GM04503 (cell line): ENCODE data around the gene OBSCN.
"Not testable (repeated sequence)": the region's sequence is repeated elsewhere in the genome, so short reads cannot be mapped to it uniquely, and the experiment has no call there.

Source experiments
- DNase-seq: peaks from one replicate; pipeline ENCODE4 v3.0.0-alpha.2; 2012; ENCODE audit warnings: low read depth

OBSCN gene

GRCh38 chr1:228172591-228173527 is 35.0 kb upstream of the OBSCN start:
- no peak for DNase-seq

DNA sequence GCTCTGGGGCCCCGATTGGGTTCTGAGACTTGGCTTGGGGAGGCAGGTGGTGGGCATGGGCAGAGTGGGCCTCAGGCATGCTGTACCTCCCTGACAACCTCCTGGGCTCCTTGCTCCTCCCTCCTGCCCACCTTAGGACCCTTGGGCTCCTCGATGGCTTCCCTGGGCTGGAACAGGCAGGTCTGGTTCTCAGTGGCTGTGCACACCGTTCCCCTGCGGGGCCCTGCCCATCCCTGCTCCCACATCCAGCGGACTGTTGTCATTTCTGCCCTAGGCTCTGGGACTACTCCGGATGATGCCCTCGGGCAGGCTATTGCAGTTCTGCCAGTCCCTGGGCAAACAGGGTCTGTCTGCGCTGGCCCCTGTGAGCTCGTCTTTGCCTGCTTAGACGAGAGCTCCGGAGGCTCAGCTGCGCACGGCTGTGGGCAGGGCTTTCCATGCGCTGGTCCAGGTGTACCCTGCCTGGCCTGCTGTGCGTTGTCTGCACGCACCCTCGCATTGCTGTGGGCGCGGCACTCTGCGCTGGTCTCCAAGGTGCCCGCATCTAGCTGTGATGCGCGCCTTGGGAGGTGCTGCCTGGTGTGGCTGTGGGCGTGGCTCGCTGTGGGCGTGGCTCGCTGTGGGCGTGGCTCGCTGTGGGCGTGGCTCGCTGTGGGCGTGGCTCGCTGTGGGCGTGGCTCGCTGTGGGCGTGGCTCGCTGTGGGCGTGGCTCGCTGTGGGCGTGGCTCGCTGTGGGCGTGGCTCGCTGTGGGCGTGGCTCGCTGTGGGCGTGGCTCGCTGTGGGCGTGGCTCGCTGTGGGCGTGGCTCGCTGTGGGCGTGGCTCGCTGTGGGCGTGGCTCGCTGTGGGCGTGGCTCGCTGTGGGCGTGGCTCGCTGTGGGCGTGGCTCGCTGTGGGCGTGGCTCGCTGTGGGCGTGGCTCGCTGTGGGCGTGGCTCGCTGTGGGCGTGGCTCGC is 34.0 kb upstream of the OBSCN start:
- not testable (repeated sequence) for DNase-seq

DNA sequence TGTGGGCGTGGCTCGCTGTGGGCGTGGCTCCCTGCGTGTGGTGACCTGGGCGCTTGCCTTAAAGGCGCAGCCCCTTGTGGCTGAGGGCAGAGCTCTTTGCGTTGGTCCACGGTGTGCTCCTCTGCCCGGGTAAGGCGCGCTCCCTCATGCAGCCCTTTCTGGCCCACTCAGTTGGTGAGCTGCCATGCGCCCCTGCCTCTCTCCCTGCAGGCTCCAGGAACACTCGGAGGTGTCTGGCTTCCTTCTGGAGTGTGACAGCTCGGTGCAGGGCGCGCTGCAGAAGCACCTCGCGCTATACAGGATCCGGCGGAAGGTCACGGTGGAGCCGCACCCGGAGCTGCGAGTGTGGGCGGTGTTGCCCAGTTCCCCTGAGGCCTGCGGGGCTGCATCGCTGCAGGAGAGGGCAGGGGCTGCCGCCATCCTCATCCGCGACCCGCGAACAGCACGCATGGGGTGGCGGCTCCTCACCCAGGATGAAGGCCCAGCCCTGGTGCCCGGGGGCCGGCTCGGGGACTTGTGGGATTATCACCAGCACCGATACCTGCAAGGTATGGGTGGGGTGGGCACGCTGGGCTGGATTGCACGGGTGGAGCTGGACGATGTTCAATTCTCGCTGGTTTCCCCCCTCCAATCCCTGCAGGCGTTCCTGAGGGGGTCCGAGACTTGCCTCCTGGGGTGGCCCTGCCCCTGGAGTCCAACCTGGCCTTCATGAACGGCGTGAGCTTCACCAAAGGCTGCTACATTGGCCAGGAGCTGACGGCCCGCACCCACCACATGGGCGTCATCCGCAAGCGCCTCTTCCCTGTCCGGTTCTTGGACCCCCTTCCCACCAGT is 33.1 kb upstream of the OBSCN start:
- DNase-seq: no peak

DNA sequence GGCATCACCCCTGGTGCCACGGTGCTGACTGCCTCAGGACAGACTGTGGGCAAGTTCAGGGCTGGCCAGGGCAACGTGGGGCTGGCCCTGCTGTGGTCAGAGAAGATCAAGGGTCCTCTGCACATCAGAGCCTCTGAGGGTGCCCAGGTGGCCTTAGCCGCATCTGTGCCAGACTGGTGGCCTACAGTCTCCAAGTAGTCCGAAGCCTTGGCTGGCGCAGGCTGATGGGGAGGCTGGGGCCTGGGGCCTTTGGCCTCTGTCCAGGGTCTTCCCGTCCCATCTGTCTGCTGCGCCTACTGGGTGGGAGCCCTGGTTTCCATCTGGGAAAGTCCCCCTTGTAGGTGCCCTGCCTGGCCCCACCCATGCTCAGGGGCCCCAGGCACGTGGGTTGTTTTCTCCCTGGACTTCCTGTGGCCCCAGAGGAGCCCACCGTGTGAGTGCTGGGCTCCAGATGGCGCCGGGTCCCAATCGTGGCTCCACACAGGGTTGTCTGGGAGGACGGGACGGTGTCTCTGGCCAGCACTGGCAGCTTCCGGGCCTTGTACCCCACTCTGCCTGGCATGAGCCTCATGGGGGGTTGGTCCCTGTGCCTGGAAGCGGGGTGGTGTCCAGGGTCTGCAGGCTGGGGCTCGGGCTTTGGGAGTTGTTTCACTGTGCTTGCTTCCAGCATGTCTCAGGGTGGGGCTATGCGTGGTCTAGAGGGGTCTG is 32.4 kb upstream of the OBSCN start:
- no peak for DNase-seq

- DNase-seq: no peak
Observed at GRCh38 chr1:228176024-228176395, 31.8 kb upstream of the OBSCN start.

- DNase-seq: no peak
Observed at GRCh38 chr1:228176461-228177182, 31.2 kb upstream of the OBSCN start.

DNA sequence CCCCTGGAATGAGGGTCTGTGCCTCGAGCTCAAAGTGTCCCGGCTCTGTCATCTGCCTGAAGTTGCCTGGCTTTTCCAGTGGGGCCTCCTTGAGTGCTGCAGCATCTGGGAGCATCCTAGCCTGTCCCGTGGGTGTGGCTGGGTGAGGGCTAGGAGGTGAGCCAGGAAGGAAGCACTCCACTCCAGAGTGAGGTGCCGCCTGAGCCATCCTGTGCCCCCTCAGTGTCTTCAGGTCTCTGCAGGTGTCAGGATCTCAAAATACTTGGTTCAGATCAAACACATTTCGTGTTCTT is 30.7 kb upstream of the OBSCN start:
- DNase-seq: no peak

DNA sequence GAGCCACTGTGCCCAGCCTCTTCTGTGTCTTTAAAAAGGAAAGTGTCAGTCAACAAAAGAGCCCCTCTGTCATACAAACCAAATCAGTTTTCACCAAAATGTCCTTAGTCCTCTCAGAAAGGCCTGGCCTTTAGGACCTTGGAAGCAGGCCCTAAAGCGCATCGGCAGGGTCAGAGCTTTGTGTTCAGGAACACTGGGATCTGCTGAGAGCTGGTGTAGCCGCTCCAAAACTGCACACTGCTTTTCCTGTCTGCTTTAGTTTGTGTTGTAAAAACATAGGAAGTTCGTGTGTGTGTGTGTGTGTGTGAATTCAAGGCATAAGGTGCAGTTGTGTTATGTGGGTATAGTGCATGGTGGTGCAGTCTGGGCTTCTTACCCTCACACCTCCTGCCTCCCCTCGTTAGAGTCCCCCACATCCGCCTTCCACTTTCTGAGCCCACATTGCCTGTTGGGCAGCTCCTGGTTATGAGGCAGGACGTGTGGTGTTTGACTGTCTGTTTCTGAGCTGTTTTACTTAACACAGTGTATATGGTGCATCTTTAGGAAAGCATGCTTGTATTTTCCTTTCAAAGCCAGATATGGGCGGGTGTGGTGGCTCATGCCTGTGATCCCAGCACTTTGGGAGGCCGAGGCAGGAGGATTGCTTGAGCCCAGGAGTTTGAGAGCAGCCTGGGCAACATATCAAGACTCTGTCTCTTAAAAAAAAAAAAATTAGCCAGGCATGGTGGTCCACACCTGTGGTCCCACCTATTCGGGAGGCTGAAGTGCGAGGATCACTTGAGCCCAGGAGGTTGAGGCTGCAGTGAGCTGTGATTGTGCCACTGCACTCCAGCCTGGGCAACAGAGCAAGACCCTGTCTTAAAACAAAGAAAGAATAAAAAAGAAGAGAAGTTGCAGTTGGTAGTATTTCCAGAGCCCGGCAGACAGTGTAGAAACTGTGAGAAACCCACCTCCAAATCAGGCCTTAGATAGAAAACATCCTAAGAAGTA is 29.8 kb upstream of the OBSCN start:
- DNase-seq: no peak

DNA sequence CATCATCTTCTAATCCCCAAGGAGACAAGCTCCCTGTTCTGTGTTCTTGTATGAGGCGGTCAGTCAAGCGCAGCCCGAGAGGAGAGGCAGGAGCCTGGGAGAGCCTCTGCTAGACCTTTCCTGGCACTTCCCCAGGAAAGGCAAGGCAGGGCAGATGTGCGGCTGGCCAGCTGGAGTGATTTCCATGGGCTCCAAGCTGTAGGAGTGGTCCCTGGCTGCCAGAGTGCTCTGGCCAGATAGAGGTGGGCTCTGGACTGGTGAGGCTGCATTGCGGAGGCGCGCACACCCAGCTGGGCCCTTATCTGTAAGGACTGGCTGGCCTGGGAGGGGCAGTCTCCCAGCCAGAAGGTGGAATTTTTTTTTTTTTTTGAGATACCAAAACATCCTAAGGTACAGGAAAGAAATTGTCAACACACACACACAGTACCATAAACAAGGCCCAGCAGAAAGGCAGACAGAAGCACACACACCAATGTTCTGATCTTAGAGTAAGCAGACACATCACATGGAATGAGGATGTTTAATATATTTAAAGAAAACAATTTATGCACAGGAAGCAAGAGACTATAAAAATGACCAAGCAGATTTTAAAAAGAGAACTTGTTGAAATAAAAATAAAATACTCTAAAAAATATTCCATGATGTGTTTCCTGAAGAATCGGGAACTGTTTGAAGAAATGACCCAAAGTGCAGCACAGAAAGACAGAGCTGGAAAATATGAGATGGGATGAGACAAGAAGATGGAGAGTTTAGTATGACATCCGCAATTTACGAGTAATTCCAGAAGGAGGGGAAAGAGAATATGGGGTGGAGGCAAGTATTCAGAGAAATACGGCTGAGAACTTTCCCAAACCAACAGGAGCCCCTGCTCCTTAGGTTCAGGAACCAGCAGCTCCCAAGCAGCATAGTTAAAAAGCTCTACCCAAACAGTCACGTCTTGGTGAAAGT is 28.8 kb upstream of the OBSCN start:
- no peak for DNase-seq

DNA sequence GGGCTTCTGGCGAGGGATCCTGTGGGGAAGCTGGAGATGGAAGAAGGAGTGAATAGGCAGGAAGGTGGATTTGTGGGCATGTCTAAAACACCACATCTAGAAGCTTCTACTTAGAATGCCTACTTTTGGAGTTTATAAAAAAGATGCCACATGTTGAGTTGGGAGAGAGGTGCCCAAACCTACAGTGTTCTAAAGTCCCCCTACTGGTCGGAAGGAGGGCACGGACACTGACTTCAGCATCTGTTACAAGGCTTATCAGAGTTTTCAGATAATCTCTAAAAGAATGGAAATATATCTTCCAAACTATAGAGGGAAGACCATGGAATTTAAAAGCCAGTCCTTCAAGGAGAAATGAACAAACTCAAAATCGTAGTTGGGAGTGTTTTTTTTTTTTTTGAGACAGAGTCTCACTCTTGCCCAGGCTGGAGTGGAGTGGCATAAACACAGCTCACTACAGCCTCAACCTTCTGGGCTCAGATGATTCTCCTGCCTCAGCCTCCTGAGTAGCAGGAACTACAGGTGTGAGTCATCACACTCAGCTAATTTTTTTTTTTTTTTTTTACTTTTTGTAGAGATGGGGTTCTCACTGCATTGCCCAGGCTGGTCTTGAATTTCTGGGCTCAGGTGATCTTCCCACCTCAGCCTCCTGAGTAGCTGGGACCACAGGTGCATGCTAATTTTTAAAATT is 27.4 kb upstream of the OBSCN start:
- no peak for DNase-seq

GRCh38 chr1:228180959-228181644 is 26.7 kb upstream of the OBSCN start:
- no peak for DNase-seq

DNA sequence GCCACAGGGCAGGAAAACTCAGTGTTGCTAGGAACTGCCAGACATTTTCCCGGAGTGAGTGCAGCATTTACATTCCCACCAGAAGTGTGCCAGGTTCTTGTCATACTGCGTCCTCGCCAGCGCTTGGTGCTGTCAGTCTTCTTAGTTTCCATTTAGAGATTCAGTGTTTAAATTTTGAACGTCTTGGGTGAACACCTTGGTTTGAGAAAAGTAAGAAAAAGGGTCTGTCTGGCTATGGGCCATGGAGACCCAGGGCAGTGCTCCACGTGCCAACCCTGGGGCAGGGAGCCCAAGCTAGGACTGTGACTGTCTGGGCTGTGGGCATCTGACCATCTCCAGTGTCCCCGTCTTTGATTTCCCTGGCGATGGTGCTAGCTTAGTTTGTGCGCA is 26.2 kb upstream of the OBSCN start:
- DNase-seq: no peak

DNA sequence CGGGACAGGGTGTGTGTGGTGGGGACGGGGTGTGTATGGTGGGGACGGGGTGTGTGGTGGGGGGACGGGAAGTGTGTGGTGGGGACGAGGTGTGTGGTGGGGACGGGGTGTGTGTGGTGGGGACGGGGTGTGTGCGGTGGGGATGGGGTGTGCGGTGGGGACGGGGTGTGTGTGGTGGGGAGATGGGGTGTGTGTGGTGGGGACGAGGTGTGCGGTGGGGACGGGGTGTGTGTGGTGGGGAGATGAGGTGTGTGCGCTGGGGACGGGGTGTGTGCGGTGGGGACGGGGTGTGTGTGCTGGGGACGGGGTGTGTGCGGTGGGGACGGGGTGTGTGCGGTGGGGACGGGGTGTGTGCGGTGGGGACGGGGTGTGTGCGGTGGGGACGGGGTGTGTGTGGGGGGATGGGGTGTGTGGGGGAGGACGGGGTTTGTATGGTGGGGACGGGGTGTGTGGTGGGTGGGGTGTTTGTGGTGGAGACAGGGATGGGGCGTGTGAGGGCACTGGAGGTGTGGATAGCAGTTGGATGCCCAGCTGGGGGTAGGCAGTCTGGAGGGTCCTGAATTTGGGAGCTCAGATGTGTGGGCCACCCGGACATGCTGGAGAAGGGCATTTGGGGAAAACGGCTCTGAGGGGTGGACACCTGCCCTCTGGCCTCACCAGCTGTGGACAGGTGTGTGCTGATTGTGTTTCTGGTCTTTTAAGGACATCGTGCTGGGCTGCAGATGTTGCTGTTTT is 25.4 kb upstream of the OBSCN start:
- DNase-seq: no peak

DNA sequence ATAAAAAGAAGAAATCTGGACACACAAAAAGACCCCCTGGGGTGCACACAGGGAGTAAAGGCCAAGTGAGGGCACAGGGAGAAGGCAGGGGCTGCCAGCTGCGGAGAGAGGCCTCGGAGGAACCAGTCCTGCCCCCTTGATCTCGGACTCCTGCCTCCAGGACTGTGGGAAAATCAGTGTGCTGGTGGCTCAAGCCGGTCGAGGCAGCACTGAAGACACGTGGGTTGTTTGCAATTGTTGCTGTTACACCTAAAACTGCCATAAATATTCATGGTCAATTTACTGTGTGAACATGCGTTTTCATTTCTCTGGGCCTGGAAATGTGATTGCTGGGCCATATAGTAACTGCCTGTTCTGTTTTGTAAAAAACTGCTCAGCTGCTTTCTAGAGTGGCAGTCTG is 23.7 kb upstream of the OBSCN start:
- DNase-seq: no peak

DNA sequence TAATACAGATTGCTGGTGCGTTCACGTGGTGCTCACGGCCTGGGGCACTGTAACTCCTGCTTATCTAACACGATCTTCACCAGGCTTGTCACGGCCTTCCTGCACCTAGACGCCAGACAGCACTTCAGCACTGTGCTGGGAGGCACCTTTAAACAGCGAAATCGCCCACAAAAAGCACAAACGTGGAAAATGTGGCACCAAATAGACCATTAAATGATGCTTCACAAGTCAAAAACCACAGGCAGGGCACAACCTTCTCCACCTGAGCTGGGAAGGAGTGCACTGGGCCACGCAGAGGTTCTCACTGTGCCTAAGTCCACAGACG is 22.2 kb upstream of the OBSCN start:
- no peak for DNase-seq

DNA sequence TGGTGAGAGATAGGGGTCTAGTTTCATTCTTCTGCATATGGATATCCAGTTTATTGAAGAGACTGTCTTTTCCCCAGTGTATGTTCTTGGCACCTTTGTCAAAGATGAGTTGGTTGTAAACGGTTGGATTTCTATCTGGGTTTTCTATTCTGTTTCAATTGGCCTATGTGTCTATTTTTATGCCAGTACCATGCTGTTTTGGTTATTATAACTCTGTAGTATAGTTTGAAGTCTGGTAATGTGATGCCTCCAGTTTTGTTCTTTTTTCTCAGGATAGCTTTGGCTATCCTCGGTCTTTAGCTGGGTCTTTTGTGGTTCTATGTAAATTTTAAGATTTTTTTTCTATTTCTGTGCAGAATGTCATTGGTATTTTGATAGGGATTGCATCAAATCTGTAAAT is 19.6 kb upstream of the OBSCN start:
- not testable (repeated sequence) for DNase-seq

GRCh38 chr1:228190182-228190581 is 17.7 kb upstream of the OBSCN start:
- DNase-seq: no peak
